Neural cell (in vitro differentiated cells): Measurements from ENCODE around the gene SP100. TPM values are rescaled to one million over a fixed set of nuclear protein-coding genes. Genes with fewer than 3 reads are reported as not detected.

Experiments used
- H2AFZ ChIP-seq: fragments of 200-600, 300-800 bp; sonication (generic), shearing (Covaris generic); 2 replicates; pipeline ENCODE4 v1.6.0; 2014; ENCODE audit warnings: low read depth, mild to moderate bottlenecking, antibody characterized with exemption, low read length, moderate library complexity
- H3F3A ChIP-seq: fragments of 200-600 bp; shearing (Covaris generic); 2 replicates; pipeline ENCODE4 v1.6.1; 2016; ENCODE audit warnings: mild to moderate bottlenecking, moderate library complexity, mixed read lengths, antibody characterized with exemption, low read length; ENCODE audit not compliant: insufficient read depth, poor library complexity, severe bottlenecking
- H3K27ac ChIP-seq: fragments of 200-600, 300-800 bp; sonication (generic), shearing (Covaris generic); 2 replicates; pipeline ENCODE4 v1.5.1; 2014; ENCODE audit warnings: mild to moderate bottlenecking, low read length, moderate library complexity
- H3K27me3 ChIP-seq: fragments of 300-800, 200-600 bp; sonication (generic), shearing (Covaris generic); 2 replicates; pipeline ENCODE4 v1.6.0; 2014; ENCODE audit warnings: mild to moderate bottlenecking, low read depth, low read length, moderate library complexity; ENCODE audit not compliant: insufficient read depth
- H3K36me3 ChIP-seq: fragments of 300-800, 200-600 bp; sonication (generic), shearing (Covaris generic); 2 replicates; pipeline ENCODE4 v1.5.1; 2014; ENCODE audit warnings: mild to moderate bottlenecking, antibody characterized with exemption, low read length, moderate library complexity; ENCODE audit not compliant: insufficient read depth
- H3K4me2 ChIP-seq: fragments of 300-800, 200-600 bp; sonication (generic), shearing (Covaris generic); 2 replicates; pipeline ENCODE4 v1.6.0; 2014; ENCODE audit warnings: mild to moderate bottlenecking, low read length
- H3K4me3 ChIP-seq: fragments of 300-800, 200-600 bp; sonication (generic), shearing (Covaris generic); 2 replicates; pipeline ENCODE4 v1.5.1; 2014; ENCODE audit warnings: mild to moderate bottlenecking, low read length, moderate library complexity
- H3K79me2 ChIP-seq: fragments of 200-600 bp; shearing (Covaris generic); replicated peaks from 2 replicates; pipeline ENCODE4 v1.6.0; 2014; ENCODE audit warnings: mild to moderate bottlenecking, low read length, moderate library complexity; ENCODE audit not compliant: insufficient read depth
- H3K9ac ChIP-seq: fragments of 300-800, 200-600 bp; sonication (generic), shearing (Covaris generic); 2 replicates; pipeline ENCODE4 v1.6.1; 2016; ENCODE audit warnings: mild to moderate bottlenecking, low read length, mixed read lengths
- H3K9me2 ChIP-seq: fragments of 200-600 bp; shearing (Covaris generic); 2 replicates; pipeline ENCODE4 v1.6.1; 2016; ENCODE audit warnings: mild to moderate bottlenecking, low read length, mixed read lengths; ENCODE audit not compliant: insufficient read depth
- H3K9me3 ChIP-seq: fragments of 200-600, 300-800 bp; sonication (generic), shearing (Covaris generic); 2 replicates; pipeline ENCODE4 v1.6.1; 2016; ENCODE audit warnings: mild to moderate bottlenecking, mixed run types, low read length, moderate library complexity, mixed read lengths
- H4K20me1 ChIP-seq: fragments of 200-600 bp; shearing (Covaris generic); 2 replicates; pipeline ENCODE4 v1.6.1; 2016; ENCODE audit warnings: mild to moderate bottlenecking, mixed run types; ENCODE audit not compliant: insufficient read depth
- EP300 ChIP-seq: fragments of 450-650 bp; conservative IDR thresholded peaks from 2 replicates; pipeline ENCODE4 v1.6.1; 2014; ENCODE audit warnings: antibody characterized with exemption, mild to moderate bottlenecking, moderate library complexity; ENCODE audit not compliant: poor library complexity, severe bottlenecking
- EZH2 ChIP-seq: fragments of 200-600, 300-800 bp; shearing (Covaris generic), sonication (generic); IDR thresholded peaks from 2 replicates; pipeline ENCODE4 v1.6.1; 2014; ENCODE audit warnings: antibody characterized with exemption, low read length, borderline replicate concordance, mild to moderate bottlenecking; ENCODE audit not compliant: insufficient read depth, poor library complexity, severe bottlenecking
- MXI1 ChIP-seq: fragments of 450-650 bp; conservative IDR thresholded peaks from 2 replicates; pipeline ENCODE4 v1.6.1; 2014; ENCODE audit warnings: antibody characterized with exemption, mild to moderate bottlenecking; ENCODE audit not compliant: poor library complexity, severe bottlenecking
- POLR2AphosphoS5 ChIP-seq: IDR thresholded peaks from 2 replicates; pipeline ENCODE4 v1.6.1; 2012
- RAD21 ChIP-seq: fragments of 450-650 bp; conservative IDR thresholded peaks from 2 replicates; pipeline ENCODE4 v1.6.1; 2014; ENCODE audit warnings: antibody characterized with exemption, mild to moderate bottlenecking, moderate library complexity
- SMC3 ChIP-seq: fragments of 450-650 bp; conservative IDR thresholded peaks from 2 replicates; pipeline ENCODE4 v1.6.1; 2014; ENCODE audit warnings: antibody characterized with exemption, mild to moderate bottlenecking, moderate library complexity; ENCODE audit not compliant: poor library complexity
- TAF1 ChIP-seq: IDR thresholded peaks from 2 replicates; pipeline ENCODE4 v1.6.1; 2012; ENCODE audit warnings: low read depth
- polyA plus RNA-seq: library from polyadenylated mRNA; depleted of rRNA; stranded (reverse); fragments of >200 nt; gene quantifications from 2 replicates; pipeline ENCODE4 v1.2.3, GENCODE V29; 2014
- TF ChIP-seq, protein P1 (sequence below): fragments of 450-650 bp; IDR thresholded peaks from 2 replicates; pipeline ENCODE4 v1.5.1; 2014; ENCODE audit warnings: antibody characterized with exemption, mild to moderate bottlenecking, moderate library complexity; ENCODE audit not compliant: poor library complexity, severe bottlenecking
- TF ChIP-seq, protein P2 (sequence below): IDR thresholded peaks from 2 replicates; pipeline ENCODE4 v1.6.1; 2012; ENCODE audit warnings: borderline replicate concordance

SP100 gene
- polyA plus RNA-seq, 1 donor from 2014 or later, result not detected

DNA sequence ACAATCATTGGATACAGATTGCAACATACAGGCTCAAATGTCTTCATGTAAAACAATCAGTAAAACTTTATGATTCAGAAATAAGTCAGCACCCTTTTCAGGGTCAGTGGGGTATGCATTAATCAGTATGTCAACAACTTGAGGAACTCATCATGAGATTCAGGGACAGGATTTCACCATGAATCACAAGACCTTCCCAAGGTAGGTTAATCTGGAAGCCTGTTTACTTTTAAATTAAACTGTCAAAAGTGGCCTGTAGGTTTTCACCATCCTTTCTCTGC lies 104.8 kb downstream of the SP100 start:
- Histone ChIP-seq H2AFZ (no peak overlapping the region), H3K9me3 (no peaks in the 10 kb centered on the region), H3K27me3 (no peaks in the 10 kb centered on the region), H3K9me2 (no peaks in the 10 kb centered on the region), H3K4me3 (no peak overlapping the region), H4K20me1 (no peaks in the 10 kb centered on the region), H3K36me3 (no peaks in the 10 kb centered on the region), H3K27ac (no peak overlapping the region), H3K79me2 (no peaks in the 10 kb centered on the region), H3K4me2 (no peak overlapping the region), H3K9ac (no peak overlapping the region), H3F3A (no peaks in the 10 kb centered on the region)
- TF ChIP-seq SMC3 (no peak), EZH2 (no peak), EP300 (no peak), RAD21 (no peak), TAF1 (no peak), MXI1 (no peak), POLR2AphosphoS5 (no peak)
- TF ChIP-seq, protein P1, sequence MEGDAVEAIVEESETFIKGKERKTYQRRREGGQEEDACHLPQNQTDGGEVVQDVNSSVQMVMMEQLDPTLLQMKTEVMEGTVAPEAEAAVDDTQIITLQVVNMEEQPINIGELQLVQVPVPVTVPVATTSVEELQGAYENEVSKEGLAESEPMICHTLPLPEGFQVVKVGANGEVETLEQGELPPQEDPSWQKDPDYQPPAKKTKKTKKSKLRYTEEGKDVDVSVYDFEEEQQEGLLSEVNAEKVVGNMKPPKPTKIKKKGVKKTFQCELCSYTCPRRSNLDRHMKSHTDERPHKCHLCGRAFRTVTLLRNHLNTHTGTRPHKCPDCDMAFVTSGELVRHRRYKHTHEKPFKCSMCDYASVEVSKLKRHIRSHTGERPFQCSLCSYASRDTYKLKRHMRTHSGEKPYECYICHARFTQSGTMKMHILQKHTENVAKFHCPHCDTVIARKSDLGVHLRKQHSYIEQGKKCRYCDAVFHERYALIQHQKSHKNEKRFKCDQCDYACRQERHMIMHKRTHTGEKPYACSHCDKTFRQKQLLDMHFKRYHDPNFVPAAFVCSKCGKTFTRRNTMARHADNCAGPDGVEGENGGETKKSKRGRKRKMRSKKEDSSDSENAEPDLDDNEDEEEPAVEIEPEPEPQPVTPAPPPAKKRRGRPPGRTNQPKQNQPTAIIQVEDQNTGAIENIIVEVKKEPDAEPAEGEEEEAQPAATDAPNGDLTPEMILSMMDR, result no peak
- TF ChIP-seq, protein P2, sequence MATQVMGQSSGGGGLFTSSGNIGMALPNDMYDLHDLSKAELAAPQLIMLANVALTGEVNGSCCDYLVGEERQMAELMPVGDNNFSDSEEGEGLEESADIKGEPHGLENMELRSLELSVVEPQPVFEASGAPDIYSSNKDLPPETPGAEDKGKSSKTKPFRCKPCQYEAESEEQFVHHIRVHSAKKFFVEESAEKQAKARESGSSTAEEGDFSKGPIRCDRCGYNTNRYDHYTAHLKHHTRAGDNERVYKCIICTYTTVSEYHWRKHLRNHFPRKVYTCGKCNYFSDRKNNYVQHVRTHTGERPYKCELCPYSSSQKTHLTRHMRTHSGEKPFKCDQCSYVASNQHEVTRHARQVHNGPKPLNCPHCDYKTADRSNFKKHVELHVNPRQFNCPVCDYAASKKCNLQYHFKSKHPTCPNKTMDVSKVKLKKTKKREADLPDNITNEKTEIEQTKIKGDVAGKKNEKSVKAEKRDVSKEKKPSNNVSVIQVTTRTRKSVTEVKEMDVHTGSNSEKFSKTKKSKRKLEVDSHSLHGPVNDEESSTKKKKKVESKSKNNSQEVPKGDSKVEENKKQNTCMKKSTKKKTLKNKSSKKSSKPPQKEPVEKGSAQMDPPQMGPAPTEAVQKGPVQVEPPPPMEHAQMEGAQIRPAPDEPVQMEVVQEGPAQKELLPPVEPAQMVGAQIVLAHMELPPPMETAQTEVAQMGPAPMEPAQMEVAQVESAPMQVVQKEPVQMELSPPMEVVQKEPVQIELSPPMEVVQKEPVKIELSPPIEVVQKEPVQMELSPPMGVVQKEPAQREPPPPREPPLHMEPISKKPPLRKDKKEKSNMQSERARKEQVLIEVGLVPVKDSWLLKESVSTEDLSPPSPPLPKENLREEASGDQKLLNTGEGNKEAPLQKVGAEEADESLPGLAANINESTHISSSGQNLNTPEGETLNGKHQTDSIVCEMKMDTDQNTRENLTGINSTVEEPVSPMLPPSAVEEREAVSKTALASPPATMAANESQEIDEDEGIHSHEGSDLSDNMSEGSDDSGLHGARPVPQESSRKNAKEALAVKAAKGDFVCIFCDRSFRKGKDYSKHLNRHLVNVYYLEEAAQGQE, result no peak

DNA sequence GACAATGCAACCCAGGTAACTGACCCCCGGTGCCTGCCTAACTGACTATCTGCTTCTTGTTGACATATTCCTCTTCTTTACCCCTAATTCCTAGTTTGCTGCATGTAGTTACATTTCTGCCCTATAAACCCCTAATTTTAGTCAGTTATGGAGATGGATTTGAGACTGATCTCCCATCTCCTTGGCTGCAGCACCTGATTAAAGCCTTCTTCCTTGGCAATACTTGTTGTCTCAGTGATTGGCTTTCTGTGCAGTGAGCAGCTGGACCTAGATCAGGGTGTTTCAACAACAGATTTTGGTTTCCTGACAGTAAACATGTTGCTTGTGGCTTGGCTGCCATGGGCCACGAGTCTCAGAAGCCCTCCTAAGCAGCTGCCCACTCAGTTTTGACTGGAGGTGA lies 105.4 kb downstream of the SP100 start:
- H3K4me3 ChIP-seq, result no peak overlapping the region
- H3K4me2 ChIP-seq, result no peak overlapping the region
- no peaks in the 10 kb centered on the region for H3K36me3 ChIP-seq
- no peaks in the 10 kb centered on the region for H3K9me3 ChIP-seq
- no peak overlapping the region for H2AFZ ChIP-seq
- H3K27me3 ChIP-seq, result no peaks in the 10 kb centered on the region
- no peaks in the 10 kb centered on the region for H3K79me2 ChIP-seq
- no peak overlapping the region for H3K9ac ChIP-seq
- H3K9me2 ChIP-seq, result no peaks in the 10 kb centered on the region
- H3K27ac ChIP-seq, result no peak overlapping the region
- TF ChIP-seq TAF1, result no peak
- no peaks in the 10 kb centered on the region for H4K20me1 ChIP-seq
- H3F3A ChIP-seq, result no peaks in the 10 kb centered on the region

DNA sequence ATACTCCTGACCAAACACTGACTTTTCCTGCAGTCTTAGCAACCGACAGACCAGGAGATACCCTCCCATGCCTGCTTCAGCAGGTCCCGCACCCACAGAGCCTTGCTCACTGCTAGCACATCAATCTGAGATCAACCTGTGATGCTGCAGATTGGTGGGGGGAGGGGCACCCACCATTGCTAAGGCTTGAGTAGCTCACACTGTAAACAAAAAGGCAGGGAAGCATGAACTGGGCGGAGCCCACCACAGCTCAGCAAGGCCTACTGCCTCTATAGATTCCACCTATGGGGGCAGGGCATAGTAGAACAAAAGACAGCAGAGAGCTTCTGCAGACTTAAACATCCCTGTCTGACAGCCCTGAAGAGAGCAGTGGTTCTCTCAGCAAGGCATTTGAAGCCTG lies 109.7 kb downstream of the SP100 start:
- no peak overlapping the region for H2AFZ ChIP-seq
- H3K27ac ChIP-seq, result no peak overlapping the region
- no peak overlapping the region for H3K9ac ChIP-seq
- H3K9me2 ChIP-seq, result no peaks in the 10 kb centered on the region
- H3K27me3 ChIP-seq, result no peaks in the 10 kb centered on the region
- no peak overlapping the region for H3K4me3 ChIP-seq
- H3K36me3 ChIP-seq, result no peaks in the 10 kb centered on the region
- H3F3A ChIP-seq, result no peaks in the 10 kb centered on the region
- H3K9me3 ChIP-seq, result no peaks in the 10 kb centered on the region
- H4K20me1 ChIP-seq, result no peaks in the 10 kb centered on the region
- no peaks in the 10 kb centered on the region for H3K79me2 ChIP-seq
- no peak for TF ChIP-seq TAF1
- TF ChIP-seq RAD21, result no peak
- TF ChIP-seq, protein P1, result no peak
- no peak overlapping the region for H3K4me2 ChIP-seq
